Measurements from ENCODE around the gene INCA1. TPM values are rescaled to one million over a fixed set of nuclear protein-coding genes. Genes with fewer than 3 reads are reported as not detected.

The INCA1 gene
- total RNA-seq, 1 donor from 2014 or later: 1.7 TPM

DNA sequence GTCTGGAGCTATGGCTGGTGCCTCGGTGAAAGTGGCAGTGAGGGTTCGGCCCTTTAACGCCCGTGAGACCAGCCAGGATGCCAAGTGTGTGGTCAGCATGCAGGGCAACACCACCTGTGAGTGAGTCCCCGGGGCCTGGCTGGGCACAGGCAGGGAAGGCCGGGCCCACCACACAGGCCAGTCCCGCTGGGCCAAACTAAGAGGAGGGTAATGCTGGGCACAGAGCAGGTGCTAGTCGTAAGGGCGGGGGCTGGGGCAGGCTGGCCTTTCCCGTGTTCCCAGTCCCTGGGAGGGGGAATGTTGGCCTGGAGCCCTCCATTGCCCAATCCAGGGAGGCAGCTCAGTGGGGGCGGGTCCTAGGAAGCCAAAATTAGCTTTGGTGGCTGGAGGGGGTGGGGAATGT is 2.9 kb upstream of the INCA1 start:
- Histone ChIP-seq H3K4me1 (peaks cover 33% of the 10 kb centered on the region), H3K4me3 (peak overlapping the region; percentile 85 to 95), H3K27ac (peak overlapping the region; percentile 89), H3K9me3 (no peaks in the 10 kb centered on the region), H3K27me3 (no peaks in the 10 kb centered on the region), H3K36me3 (peaks cover 0 to 41% of the 10 kb centered on the region in 2 donors)
- no peak for DNase-seq (ENCODE audit: extremely low spot score in 2 of 2)
- intact Hi-C loops (cut with DNase I): no loop called here
- TF ChIP-seq POLR2AphosphoS5 (IDR thresholded peaks at IDR 0.05; ENCODE audit: insufficient read depth in 1 of 2, low read depth in 1 of 2): peak in 1 of 2 donors; percentile 34
- no peak for TF ChIP-seq POLR2A (IDR thresholded peaks at IDR 0.05)

DNA sequence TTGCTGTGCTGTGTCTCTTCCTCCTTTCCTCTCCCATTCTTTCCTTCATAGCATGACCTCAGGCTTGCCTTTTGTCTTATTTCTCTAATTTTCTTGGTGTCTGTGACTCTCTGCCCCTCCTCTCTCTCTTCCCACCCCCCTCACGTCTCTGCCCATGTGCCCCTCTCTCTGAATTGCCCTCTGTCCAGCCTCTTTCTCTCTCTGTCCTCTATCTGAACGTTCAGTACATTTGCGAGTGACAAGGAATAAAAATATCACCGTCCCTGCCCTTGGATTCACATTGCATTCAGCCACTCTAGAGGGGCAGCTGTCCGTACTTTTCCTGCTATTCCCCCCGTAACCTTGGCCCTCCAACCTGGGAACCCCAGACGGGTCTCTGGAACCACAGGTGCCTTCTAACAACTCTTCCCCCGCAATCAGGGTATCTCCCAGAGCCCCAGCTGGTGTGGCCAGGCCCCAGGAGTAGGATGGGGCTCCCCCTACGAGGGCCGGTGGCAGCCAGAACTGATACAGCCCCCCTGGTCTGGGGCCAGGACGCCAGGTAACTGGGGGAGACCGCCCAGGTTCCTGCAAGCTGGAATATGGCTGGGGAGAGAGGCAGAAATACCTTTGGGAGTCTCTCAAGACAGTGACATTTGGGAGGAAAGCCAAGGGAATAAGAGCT is 2.2 kb upstream of the INCA1 start:
- intact Hi-C loops (cut with DNase I): loop anchor here (5.0 kb wide), 1 partner anchor 52 kb away; the partner anchor contains the start of gene PFN1
- Histone ChIP-seq H3K4me3 (peak overlapping the region; percentile 85 to 95), H3K36me3 (peaks cover 0 to 34% of the 10 kb centered on the region in 2 donors), H3K27me3 (no peaks in the 10 kb centered on the region), H3K27ac (peak overlapping the region; percentile 89), H3K4me1 (peaks cover 33% of the 10 kb centered on the region), H3K9me3 (no peaks in the 10 kb centered on the region)
- no peak for DNase-seq (ENCODE audit: extremely low spot score in 2 of 2)
- no peak for TF ChIP-seq POLR2AphosphoS5 (IDR thresholded peaks at IDR 0.05; ENCODE audit: insufficient read depth in 1 of 2, low read depth in 1 of 2)
- TF ChIP-seq, protein P1, sequence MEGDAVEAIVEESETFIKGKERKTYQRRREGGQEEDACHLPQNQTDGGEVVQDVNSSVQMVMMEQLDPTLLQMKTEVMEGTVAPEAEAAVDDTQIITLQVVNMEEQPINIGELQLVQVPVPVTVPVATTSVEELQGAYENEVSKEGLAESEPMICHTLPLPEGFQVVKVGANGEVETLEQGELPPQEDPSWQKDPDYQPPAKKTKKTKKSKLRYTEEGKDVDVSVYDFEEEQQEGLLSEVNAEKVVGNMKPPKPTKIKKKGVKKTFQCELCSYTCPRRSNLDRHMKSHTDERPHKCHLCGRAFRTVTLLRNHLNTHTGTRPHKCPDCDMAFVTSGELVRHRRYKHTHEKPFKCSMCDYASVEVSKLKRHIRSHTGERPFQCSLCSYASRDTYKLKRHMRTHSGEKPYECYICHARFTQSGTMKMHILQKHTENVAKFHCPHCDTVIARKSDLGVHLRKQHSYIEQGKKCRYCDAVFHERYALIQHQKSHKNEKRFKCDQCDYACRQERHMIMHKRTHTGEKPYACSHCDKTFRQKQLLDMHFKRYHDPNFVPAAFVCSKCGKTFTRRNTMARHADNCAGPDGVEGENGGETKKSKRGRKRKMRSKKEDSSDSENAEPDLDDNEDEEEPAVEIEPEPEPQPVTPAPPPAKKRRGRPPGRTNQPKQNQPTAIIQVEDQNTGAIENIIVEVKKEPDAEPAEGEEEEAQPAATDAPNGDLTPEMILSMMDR (IDR thresholded peaks at IDR 0.05): no peak

DNA sequence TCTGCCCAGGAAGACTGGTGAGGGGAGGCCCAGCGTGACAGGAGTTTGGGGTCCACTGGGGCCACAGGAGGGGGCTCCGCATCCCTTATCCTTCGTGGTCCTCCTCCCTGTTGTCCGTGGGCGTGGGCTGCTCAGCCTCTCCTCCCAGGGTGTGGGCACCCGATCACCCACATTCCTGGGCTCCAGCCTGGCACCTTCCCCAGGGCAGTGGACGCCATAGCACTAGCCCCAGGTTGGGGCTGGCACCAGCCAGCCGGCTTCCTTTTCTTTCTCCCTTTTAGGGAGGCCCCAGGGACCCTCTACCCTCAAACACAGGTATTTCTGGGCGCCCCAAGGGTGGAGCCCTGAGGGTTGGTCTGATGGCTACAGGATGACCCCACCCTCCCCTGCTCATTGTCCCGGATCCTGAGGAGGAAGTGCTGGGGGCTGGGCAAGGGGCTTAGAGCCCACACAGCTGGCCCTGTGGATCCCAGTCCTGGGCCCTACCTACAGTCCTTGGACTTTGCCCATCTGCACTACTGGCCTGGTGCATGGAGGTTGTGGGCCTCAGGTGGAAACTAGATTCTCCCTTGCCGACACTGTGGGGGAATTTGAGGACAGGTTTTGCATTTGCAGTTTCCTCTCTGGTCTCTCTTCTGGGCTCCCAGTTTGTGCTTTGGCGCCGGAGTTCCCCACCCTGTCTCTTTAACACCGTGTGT is 1.6 kb upstream of the INCA1 start:
- Histone ChIP-seq H3K36me3 (peaks cover 0 to 28% of the 10 kb centered on the region in 2 donors), H3K9me3 (no peaks in the 10 kb centered on the region), H3K27me3 (no peaks in the 10 kb centered on the region), H3K4me3 (peak overlapping the region; percentile 85 to 95), H3K27ac (peak overlapping the region; percentile 89), H3K4me1 (peaks cover 33% of the 10 kb centered on the region)
- DNase-seq (ENCODE audit: extremely low spot score in 2 of 2): no peak
- intact Hi-C loops (cut with DNase I): loop anchor here (5.0 kb wide), 1 partner anchor 52 kb away; the partner anchor contains the start of gene PFN1
- no peak for TF ChIP-seq POLR2A (IDR thresholded peaks at IDR 0.05)
- TF ChIP-seq, protein P1 (IDR thresholded peaks at IDR 0.05): no peak
- TF ChIP-seq POLR2AphosphoS5 (IDR thresholded peaks at IDR 0.05; ENCODE audit: insufficient read depth in 1 of 2, low read depth in 1 of 2): no peak

DNA sequence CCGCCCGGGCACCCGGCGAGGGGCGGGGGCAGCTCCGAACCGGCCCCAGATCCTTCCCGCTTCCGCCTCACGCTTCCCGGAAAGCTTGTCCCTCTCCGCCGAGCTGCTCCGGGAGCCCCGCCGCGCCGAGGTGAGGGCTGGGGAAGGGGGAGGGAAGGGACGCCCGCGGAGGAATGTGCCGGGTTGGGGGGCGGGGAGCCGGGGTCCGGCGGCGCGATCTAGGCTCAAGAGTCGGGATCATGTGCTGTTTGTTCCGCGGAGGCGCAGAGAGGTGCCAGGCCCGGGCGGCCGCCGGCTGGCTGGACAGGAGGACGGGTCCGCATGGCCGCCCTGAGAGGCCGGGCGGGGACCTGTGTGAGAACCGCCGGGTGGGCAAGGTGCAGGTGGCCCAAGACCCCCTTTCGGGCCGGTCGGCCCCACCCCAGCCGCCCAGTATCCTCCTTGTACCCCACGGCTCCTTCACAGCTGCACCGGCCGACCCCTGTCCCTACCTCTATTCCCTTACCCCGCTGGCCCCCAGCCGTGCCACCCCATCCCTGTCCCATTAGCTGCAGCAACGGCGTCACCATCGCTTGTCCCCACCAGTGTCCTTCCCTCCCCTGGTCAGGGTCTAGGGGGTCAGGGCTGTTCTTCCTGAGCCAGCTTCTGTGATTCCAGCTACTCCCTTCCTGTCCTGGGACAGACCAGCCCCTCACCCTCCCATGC is 857 bp upstream of the INCA1 start:
- H3K4me1 ChIP-seq: peaks cover 33% of the 10 kb centered on the region
- H3K4me3 ChIP-seq: peak overlapping the region; percentile 85 to 95
- H3K27me3 ChIP-seq: no peaks in the 10 kb centered on the region
- no peaks in the 10 kb centered on the region for H3K9me3 ChIP-seq
- peaks cover 0 to 21% of the 10 kb centered on the region in 2 donors for H3K36me3 ChIP-seq
- TF ChIP-seq POLR2AphosphoS5 (IDR thresholded peaks at IDR 0.05; ENCODE audit: insufficient read depth in 1 of 2, low read depth in 1 of 2) (no peak), POLR2A (IDR thresholded peaks at IDR 0.05) (no peak)
- TF ChIP-seq, protein P1 (IDR thresholded peaks at IDR 0.05): no peak
- intact Hi-C loops (cut with DNase I): loop anchor here (5.0 kb wide), 1 partner anchor 51 kb away; the partner anchor contains the start of gene PFN1
- H3K27ac ChIP-seq: peak overlapping the region; percentile 89
- no peak for DNase-seq (ENCODE audit: extremely low spot score in 2 of 2)

DNA sequence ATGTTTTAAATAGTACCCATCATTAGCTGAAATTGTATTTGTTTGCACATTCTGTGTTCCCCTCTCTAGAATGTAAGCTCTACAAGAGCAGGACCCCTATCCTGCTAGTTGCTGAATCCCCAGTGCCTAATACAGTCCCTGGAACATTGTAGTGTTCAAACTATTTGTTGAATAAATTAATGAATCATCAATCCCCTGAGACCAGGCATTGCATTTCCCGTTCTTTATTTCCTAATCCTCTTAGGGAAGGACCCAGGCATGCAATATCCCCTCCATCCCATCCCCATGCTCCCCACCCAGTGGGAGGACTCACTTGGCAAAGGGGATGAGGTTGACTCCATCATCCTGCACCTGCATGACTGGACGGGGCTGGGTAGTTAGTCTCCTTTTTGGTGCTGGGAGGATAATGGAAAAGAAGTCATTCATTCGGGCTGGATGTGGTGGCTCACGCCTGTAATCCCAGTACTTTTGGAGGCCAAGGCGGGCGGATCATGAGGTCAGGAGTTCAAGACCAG is 3.2 kb downstream of the INCA1 start:
- Histone ChIP-seq H3K27me3 (no peaks in the 10 kb centered on the region), H3K9me3 (no peaks in the 10 kb centered on the region), H3K36me3 (no peaks in the 10 kb centered on the region), H3K27ac (no peak overlapping the region), H3K4me1 (peaks cover 20% of the 10 kb centered on the region), H3K4me3 (no peak overlapping the region)
- TF ChIP-seq POLR2A (IDR thresholded peaks at IDR 0.05) (no peak), POLR2AphosphoS5 (IDR thresholded peaks at IDR 0.05; ENCODE audit: insufficient read depth in 1 of 2, low read depth in 1 of 2) (no peak)
- TF ChIP-seq, protein P1 (IDR thresholded peaks at IDR 0.05): no peak
- intact Hi-C loops (cut with DNase I): no loop called here
- DNase-seq (ENCODE audit: extremely low spot score in 2 of 2): no peak
